NCI-H226 (cell line): ENCODE data around the gene C3orf52.

Source experiments
- DNase-seq: peaks from one replicate; pipeline ENCODE4 v3.0.0-alpha.2; 2015

Gene C3orf52

GRCh38 chr3:112136959-112137693 lies 50.9 kb downstream of the C3orf52 start:
- DNase-seq = peak; percentile 23

- no peak for DNase-seq
These were observed 51.6 kb downstream of the C3orf52 start for GRCh38 chr3:112137781-112138180.

GRCh38 chr3:112138219-112138969 lies 52.2 kb downstream of the C3orf52 start:
- no peak for DNase-seq

GRCh38 chr3:112140584-112140983 lies 54.4 kb downstream of the C3orf52 start:
- DNase-seq = no peak

GRCh38 chr3:112141293-112141692 lies 55.1 kb downstream of the C3orf52 start:
- DNase-seq = no peak

GRCh38 chr3:112143251-112143650 lies 57.1 kb downstream of the C3orf52 start:
- peak; percentile 26 for DNase-seq

- DNase-seq = no peak
These were observed 57.5 kb downstream of the C3orf52 start for GRCh38 chr3:112143689-112144088.

GRCh38 chr3:112149136-112149535 lies 62.9 kb downstream of the C3orf52 start:
- DNase-seq = no peak

- no peak for DNase-seq
These were observed 81.6 kb downstream of the C3orf52 start for GRCh38 chr3:112167758-112168157.
